ENCODE data around the gene EVL. TPM values are rescaled to one million over a fixed set of nuclear protein-coding genes. Genes with fewer than 3 reads are reported as not detected.
A peak's percentile ranks its signal among the peaks of the same experiment; 100 is the strongest.

EVL gene
- total RNA-seq, 4 donors from 2014 or later: 42.6 to 94.6 (median 59.8) TPM

DNA sequence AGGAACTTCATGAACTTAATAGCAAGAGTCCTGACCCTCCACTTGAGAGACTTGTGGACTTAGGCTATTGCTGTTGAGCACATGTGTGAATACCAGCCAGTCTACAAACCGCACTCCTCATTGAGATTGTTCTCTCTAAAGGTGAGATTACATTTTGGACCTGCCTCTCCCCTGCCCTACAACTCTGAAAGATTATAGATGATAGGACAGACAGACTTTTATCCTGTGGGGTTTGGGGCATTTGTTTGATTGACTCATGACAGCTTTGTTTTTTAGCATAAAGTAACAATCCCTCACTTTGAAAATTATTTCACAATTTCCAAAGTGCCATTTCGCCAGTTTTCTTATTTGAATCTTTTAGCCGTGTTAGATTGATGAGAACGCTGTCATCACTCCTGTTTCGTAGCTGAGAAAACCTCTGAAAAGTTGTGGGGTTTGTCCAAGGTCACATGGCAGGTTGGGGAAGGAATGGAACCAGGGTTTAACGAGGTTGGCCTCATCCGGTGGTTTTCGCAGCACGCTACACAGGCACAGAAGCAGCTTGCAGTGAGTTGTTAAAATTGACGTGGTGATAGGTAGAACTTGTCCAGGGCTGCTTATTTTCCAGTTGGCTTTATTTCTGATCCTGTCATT lies 836 bp downstream of the EVL start:
- peaks cover 0 to 30% (median 5%) of the 10 kb centered on the region in 4 donors for H3K4me1 ChIP-seq
- no peaks in the 10 kb centered on the region for H3K9me3 ChIP-seq
- H3K36me3 ChIP-seq: no peaks in the 10 kb centered on the region
- H3K27me3 ChIP-seq: no peaks in the 10 kb centered on the region
- no peak for DNase-seq (ENCODE audit: low spot score in 2 of 2)
- TF ChIP-seq EP300 (IDR thresholded peaks at IDR 0.05): no peak
- TF ChIP-seq POLR2A (IDR thresholded peaks at IDR 0.05): no peak
- TF ChIP-seq, protein P1, sequence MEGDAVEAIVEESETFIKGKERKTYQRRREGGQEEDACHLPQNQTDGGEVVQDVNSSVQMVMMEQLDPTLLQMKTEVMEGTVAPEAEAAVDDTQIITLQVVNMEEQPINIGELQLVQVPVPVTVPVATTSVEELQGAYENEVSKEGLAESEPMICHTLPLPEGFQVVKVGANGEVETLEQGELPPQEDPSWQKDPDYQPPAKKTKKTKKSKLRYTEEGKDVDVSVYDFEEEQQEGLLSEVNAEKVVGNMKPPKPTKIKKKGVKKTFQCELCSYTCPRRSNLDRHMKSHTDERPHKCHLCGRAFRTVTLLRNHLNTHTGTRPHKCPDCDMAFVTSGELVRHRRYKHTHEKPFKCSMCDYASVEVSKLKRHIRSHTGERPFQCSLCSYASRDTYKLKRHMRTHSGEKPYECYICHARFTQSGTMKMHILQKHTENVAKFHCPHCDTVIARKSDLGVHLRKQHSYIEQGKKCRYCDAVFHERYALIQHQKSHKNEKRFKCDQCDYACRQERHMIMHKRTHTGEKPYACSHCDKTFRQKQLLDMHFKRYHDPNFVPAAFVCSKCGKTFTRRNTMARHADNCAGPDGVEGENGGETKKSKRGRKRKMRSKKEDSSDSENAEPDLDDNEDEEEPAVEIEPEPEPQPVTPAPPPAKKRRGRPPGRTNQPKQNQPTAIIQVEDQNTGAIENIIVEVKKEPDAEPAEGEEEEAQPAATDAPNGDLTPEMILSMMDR (IDR thresholded peaks at IDR 0.05): no peak
- H3K4me3 ChIP-seq: peak overlapping the region in 2 of 4 donors; percentile 19 to 31
- WGBS, 2 donors: 75 to 81% methylated on average over 10 of the region's 10 CpGs
- peak overlapping the region in 3 of 4 donors; percentile 64 to 79 (median 67) for H3K27ac ChIP-seq

DNA sequence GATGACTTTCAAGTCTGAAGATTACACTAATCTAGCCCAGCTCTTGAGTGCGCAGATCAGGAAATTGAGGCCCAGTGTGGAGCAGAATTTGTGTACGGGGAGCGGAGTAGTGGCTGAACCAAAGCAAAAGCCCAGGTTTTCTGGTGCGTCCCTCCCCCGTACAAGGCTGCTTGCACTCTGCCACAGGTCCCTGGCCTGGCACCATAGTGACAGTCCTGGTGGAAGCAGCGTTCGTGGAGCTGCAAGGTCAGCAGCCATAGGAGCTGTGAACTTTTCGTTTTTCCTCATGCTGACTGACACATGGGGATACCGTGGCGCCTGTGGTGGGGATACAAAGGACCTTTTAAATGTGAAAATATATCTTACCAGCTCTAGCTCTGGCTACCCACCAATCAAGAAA lies 1.7 kb downstream of the EVL start:
- DNase-seq (ENCODE audit: low spot score in 2 of 2): no peak
- Histone ChIP-seq H3K27ac (peak overlapping the region in 2 of 4 donors; percentile 67 to 79), H3K4me1 (peaks cover 0 to 30% (median 5%) of the 10 kb centered on the region in 4 donors), H3K36me3 (no peaks in the 10 kb centered on the region), H3K4me3 (peak overlapping the region in 1 of 4 donors; percentile 31), H3K9me3 (no peaks in the 10 kb centered on the region), H3K27me3 (no peaks in the 10 kb centered on the region)
- 47 to 71% methylated on average over 10 of the region's 10 CpGs for WGBS, 2 donors
- TF ChIP-seq, protein P1 (IDR thresholded peaks at IDR 0.05): no peak
- TF ChIP-seq EP300 (IDR thresholded peaks at IDR 0.05) (no peak), POLR2A (IDR thresholded peaks at IDR 0.05) (no peak)

DNA sequence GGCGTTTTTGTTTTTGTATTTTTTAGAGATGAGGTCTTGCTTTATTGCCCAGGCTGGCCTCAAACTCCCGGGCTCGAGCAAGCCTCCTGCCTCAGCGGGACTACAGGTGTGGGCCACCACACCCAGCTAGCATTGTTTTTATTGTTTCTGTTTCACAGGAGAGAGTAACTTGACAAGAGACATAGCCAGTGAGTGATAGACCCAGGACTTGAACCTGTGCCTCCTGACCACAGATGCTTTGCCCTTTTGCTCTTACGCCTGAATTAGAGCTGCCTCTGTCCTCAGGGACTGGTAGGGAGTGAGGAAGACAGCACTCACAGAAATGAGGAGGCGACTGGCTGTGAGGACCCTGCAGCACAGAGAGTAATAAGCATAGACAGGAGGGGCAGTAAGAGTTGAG lies 2.3 kb downstream of the EVL start:
- H3K36me3 ChIP-seq: no peaks in the 10 kb centered on the region
- DNase-seq (ENCODE audit: low spot score in 2 of 2): no peak
- H3K27me3 ChIP-seq: no peaks in the 10 kb centered on the region
- WGBS, 2 donors: 75 to 76% methylated on average over 6 of the region's 6 CpGs
- H3K9me3 ChIP-seq: no peaks in the 10 kb centered on the region
- TF ChIP-seq EP300 (IDR thresholded peaks at IDR 0.05) (no peak), POLR2A (IDR thresholded peaks at IDR 0.05) (no peak)
- TF ChIP-seq, protein P1 (IDR thresholded peaks at IDR 0.05): no peak
- peak overlapping the region in 1 of 4 donors; percentile 31 for H3K4me3 ChIP-seq
- peak overlapping the region in 3 of 4 donors; percentile 54 to 79 (median 63) for H3K27ac ChIP-seq
- H3K4me1 ChIP-seq: peaks cover 0 to 30% (median 5%) of the 10 kb centered on the region in 4 donors

DNA sequence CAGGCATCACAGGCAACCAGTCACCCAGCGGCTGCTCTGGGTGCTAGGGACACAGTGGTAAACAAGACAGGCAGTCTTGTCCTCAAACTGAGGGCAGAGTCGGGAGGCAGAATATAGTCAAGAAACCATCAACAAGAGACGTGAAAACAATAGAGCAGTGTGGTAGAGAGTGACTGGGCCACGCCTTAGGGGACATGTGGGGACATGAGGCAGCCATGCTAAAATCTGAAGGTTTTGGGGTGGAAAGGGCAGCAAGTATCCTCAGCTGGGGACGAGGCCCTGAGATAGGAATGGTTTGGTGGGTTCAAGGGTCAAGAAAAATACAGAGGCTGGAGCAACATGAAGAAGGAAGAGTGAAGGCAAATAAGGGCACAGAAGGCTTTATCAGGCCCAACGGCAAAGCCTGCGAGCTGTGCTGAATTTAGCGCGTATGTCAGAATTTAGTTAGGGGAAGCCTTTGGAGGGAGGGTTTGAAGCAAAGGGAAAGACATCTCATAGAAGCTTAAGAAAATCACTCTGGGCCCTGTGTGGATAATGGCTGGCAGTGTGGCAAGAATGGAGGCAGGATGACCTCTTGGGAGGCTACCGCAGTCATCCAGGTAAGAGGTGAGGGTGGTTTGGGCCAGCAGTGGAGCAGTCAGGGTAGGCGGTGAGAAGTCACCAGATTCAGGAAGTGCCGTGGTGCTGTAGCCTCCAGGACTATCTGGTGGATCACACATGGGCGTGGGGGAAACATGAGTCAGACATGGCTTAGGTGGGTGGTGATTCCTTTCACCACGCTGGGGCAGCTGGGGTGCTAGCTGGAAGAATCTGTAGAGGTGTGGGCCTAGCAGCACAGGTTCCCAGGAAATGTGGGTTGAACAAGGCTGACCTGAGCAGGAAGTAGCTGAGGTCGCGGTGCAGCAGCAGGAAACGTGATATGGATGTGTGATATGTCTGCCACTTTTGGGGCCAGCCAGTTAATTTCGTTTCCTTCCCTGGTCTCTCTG lies 3.0 kb downstream of the EVL start:
- WGBS, 2 donors: 74 to 79% methylated on average over 18 of the region's 18 CpGs
- H3K9me3 ChIP-seq: no peaks in the 10 kb centered on the region
- peak overlapping the region in 2 of 4 donors; percentile 17 to 31 for H3K4me3 ChIP-seq
- DNase-seq (ENCODE audit: low spot score in 2 of 2): no peak
- H3K36me3 ChIP-seq: no peaks in the 10 kb centered on the region
- H3K4me1 ChIP-seq: peaks cover 0 to 37% (median 9%) of the 10 kb centered on the region in 4 donors
- peak overlapping the region in 3 of 4 donors; percentile 54 to 79 (median 63) for H3K27ac ChIP-seq
- TF ChIP-seq, protein P1 (IDR thresholded peaks at IDR 0.05): no peak
- no peak for TF ChIP-seq POLR2A (IDR thresholded peaks at IDR 0.05)
- TF ChIP-seq EP300 (IDR thresholded peaks at IDR 0.05): no peak
- H3K27me3 ChIP-seq: no peaks in the 10 kb centered on the region
